GM18505 (cell line): Measurements from ENCODE around the gene STX1B.

Experiments used
- ATAC-seq: cut with Tn5 transposase; IDR thresholded peaks from one replicate; pipeline ENCODE4 v1.9.1; 2021; ENCODE audit not compliant: unreplicated experiment
- POLR2A ChIP-seq: IDR thresholded peaks from 4 replicates; pipeline ENCODE4 v1.6.1; 2011; ENCODE audit warnings: borderline replicate concordance; ENCODE audit not compliant: insufficient read depth, insufficient read length; ENCODE audit errors: extremely low read depth

The STX1B gene

DNA sequence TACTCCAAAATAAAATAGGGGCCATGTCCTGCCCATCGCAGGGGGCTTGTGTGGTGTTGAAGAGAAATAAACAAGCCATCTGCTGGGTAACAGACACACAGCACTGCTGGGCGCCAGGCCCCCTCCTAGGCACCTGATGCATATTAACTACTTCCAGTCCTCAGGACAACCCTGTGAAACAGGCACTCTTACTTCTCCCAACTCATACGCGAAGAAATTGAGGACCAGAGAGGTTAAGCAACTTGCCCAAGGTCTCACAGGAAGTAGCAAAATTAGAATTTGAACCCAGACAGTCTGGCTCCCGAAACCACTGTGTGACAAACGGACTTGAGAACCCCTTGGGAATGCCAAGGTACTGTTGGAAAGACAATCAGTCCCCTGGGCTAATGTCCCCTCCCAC is 2.8 kb downstream of the STX1B start:
- ATAC-seq: no peak
- no peak for TF ChIP-seq POLR2A

DNA sequence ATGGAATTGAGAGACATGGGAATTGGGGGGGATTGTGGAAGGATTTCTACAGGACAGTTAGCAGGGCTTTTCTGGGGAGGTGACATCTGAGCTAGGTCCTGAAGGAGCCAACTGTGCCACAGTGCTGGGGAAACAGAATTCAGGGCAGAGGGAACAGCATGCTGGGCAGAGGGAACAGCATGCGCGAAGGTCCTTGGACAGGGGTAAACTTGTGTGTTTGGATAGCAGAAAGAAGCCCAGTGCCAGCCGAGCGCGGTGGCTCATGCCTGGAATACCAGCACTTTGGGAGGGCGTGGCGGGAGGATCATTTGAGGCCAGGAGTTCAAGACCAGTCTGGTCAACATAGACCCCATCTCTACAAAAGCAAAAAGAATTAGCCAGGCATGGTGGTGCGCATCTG is 3.8 kb downstream of the STX1B start:
- ATAC-seq: no peak
- no peak for TF ChIP-seq POLR2A

DNA sequence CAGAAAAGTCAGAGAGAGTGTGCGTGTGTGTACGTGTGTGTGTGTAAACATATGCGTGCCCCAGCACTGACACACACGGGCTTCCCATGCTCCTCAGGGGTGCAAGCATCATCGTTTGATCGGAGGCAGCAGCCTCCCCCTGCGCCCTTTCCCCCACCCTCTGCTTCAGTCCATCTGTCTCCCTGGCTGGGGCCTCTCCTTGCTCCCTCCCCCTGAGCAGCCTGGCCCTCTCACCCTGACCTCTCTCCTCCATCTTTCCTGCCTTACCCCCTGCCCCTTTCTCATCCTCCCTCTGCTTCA is 4.4 kb downstream of the STX1B start:
- no peak for ATAC-seq
- no peak for TF ChIP-seq POLR2A

GRCh38 chr16:31005350-31006085 is 4.9 kb downstream of the STX1B start:
- no peak for TF ChIP-seq POLR2A

GRCh38 chr16:31004658-31005057 is 5.8 kb downstream of the STX1B start:
- no peak for TF ChIP-seq POLR2A
- ATAC-seq: no peak

More at GRCh38 chr16:31005350-31006085, 4.9 kb downstream of the STX1B start:
- ATAC-seq: no peak

DNA sequence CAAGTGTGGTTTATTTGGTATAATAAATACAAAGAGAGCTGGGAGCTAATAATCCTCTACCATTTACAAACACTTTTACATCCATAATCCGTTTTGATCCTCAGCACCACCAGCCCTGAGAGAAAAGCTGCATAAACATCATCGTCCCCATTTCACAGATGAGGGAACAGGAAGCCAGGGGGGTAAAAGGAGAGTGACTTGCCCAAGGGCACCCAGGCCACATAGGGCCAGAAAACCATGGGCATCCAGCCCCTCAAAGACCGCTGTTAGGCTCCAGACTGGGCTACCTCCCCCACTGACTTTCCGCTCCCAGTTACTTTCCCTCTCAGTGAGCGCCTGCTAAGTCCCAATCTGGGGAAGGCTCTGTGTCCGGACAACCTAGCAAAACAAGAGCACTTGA is 6.7 kb downstream of the STX1B start:
- no peak for ATAC-seq
- no peak for TF ChIP-seq POLR2A

GRCh38 chr16:31002862-31003341 is 7.5 kb downstream of the STX1B start:
- no peak for ATAC-seq
- no peak for TF ChIP-seq POLR2A

DNA sequence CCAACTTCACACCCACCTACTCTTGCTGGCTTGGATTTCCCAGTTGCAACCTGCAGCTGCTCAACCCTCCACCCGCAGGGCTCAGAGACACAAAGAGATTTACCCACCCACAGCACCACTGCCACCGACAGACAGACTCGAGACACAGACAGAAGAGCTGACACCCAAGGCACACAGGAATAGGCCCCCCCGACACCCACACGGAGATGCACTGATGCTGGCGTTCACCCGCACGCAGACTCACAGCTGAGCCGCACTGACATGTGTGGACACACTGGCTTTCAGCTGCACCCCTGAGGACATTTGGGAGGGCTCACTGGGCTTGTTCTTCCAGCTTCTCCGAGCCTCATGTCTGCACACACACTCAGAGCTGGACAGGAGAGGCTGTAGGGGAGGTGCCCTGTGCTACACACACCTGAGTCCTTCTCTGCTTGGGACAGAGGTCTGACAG is 8.2 kb downstream of the STX1B start:
- no peak for TF ChIP-seq POLR2A
- no peak for ATAC-seq

GRCh38 chr16:31001507-31002249 is 8.8 kb downstream of the STX1B start:
- no peak for TF ChIP-seq POLR2A
- ATAC-seq: no peak

- no peak for TF ChIP-seq POLR2A
- no peak for ATAC-seq
Measured at GRCh38 chr16:31000671-31001382, 9.6 kb downstream of the STX1B start.

- no peak for TF ChIP-seq POLR2A
Measured at GRCh38 chr16:30998852-30999761, 11.3 kb downstream of the STX1B start.

More at GRCh38 chr16:30998852-30999761, 11.3 kb downstream of the STX1B start:
- ATAC-seq: no peak
